SKM-1 treated with dmso at 0.1 percent for 144 hours (cell line): Measurements from ENCODE around the gene PSAP.
A peak's percentile ranks its signal among the peaks of the same experiment; 100 is the strongest.
"Not testable (repeated sequence)": the region's sequence is repeated elsewhere in the genome, so short reads cannot be mapped to it uniquely, and the experiment has no call there.

ENCODE experiments used
- DNase-seq: peaks from one replicate; lab custom pipeline; 2025; ENCODE audit not compliant: unreplicated experiment; lab: John Stamatoyannopoulos, UW

Gene PSAP

GRCh38 chr10:71874680-71875354 lies 23.8 kb upstream of the PSAP start:
- not testable (repeated sequence) for DNase-seq

GRCh38 chr10:71873582-71874211 lies 22.6 kb upstream of the PSAP start:
- DNase-seq, result no peak

GRCh38 chr10:71869601-71870000 lies 18.6 kb upstream of the PSAP start:
- DNase-seq, result not testable (repeated sequence)

- DNase-seq, result no peak
These were observed 17.2 kb upstream of the PSAP start for GRCh38 chr10:71868192-71868697.

GRCh38 chr10:71865561-71866041 lies 14.6 kb upstream of the PSAP start:
- no peak for DNase-seq

- peak; percentile 37 for DNase-seq
These were observed 13.9 kb upstream of the PSAP start for GRCh38 chr10:71864911-71865361.

GRCh38 chr10:71863203-71863602 lies 12.2 kb upstream of the PSAP start:
- DNase-seq, result no peak

- DNase-seq, result peak; percentile 78
These were observed 9.4 kb upstream of the PSAP start for GRCh38 chr10:71860243-71861029.

- DNase-seq, result no peak
These were observed 7.2 kb upstream of the PSAP start for GRCh38 chr10:71857934-71858890.

GRCh38 chr10:71856619-71857018 lies 5.6 kb upstream of the PSAP start:
- no peak for DNase-seq

GRCh38 chr10:71854031-71854430 lies 3.0 kb upstream of the PSAP start:
- DNase-seq, result no peak

- peak; percentile 85 for DNase-seq
These were observed 1.4 kb upstream of the PSAP start for GRCh38 chr10:71852355-71852937.

GRCh38 chr10:71851465-71852095 lies 529 bp upstream of the PSAP start:
- DNase-seq, result peak; percentile 79

- no peak for DNase-seq
These were observed 869 bp downstream of the PSAP start for GRCh38 chr10:71850021-71850742.

- DNase-seq, result no peak
These were observed 1.6 kb downstream of the PSAP start for GRCh38 chr10:71849461-71849908.

GRCh38 chr10:71848325-71849275 lies 2.5 kb downstream of the PSAP start:
- DNase-seq, result no peak

GRCh38 chr10:71847418-71847817 lies 3.6 kb downstream of the PSAP start:
- no peak for DNase-seq

GRCh38 chr10:71846816-71847215 lies 4.2 kb downstream of the PSAP start:
- no peak for DNase-seq
